HAP-1 (cell line): ENCODE measurements around the gene BEND6.
"Not testable (repeated sequence)": the region's sequence is repeated elsewhere in the genome, so short reads cannot be mapped to it uniquely, and the experiment has no call there.

Experiments
- DNase-seq, 2 experiments: peaks; one replicate each; pipeline ENCODE4 v3.0.0-alpha.2; 2016 to 2020; ENCODE audit warnings: low spot score in 2 of 2
- H3K27me3 ChIP-seq: fragments of 250-450 bp; sonication (Bioruptor Pico); 2 replicates; pipeline ENCODE4 v1.5.1; 2020; ENCODE audit warnings: low read depth, mild to moderate bottlenecking, moderate library complexity
- H3K36me3 ChIP-seq: fragments of 250-450 bp; sonication (Bioruptor Pico); replicated peaks from 2 replicates; pipeline ENCODE4 v1.5.1; 2020; ENCODE audit warnings: mild to moderate bottlenecking
- H3K4me1 ChIP-seq: fragments of 250-450 bp; sonication (Bioruptor Pico); 2 replicates; pipeline ENCODE4 v1.5.1; 2020; ENCODE audit warnings: mild to moderate bottlenecking
- H3K4me3 ChIP-seq: fragments of 250-450 bp; sonication (Bioruptor Pico); 2 replicates; pipeline ENCODE4 v1.5.1; 2020; ENCODE audit warnings: mild to moderate bottlenecking, moderate library complexity
- H3K9me3 ChIP-seq: fragments of 250-450 bp; sonication (Bioruptor Pico); 2 replicates; pipeline ENCODE4 v1.5.1; 2020; ENCODE audit warnings: mild to moderate bottlenecking, moderate library complexity
- in situ Hi-C: fragments of 300-500 bp; cut with MboI; formaldehyde crosslinking; loops from 3 replicates; pipeline ENCODE4 v1.14.3; 2020; ENCODE audit warnings: low sequenced_read_pairs, inconsistent platforms, mixed read lengths

Gene BEND6

GRCh38 chr6:57013521-57013926, 58.6 kb downstream of the BEND6 start:
- Histone ChIP-seq H3K9me3 (no peaks in the 10 kb centered on the region), H3K36me3 (no peaks in the 10 kb centered on the region), H3K4me3 (no peak overlapping the region), H3K27me3 (no peaks in the 10 kb centered on the region), H3K4me1 (no peaks in the 10 kb centered on the region)
- in situ Hi-C loops = no loop called here
- no peak for DNase-seq

- no peaks in the 10 kb centered on the region for H3K36me3 ChIP-seq
- H3K27me3 ChIP-seq = no peaks in the 10 kb centered on the region
- no peak overlapping the region for H3K4me3 ChIP-seq
- H3K4me1 ChIP-seq = no peaks in the 10 kb centered on the region
- H3K9me3 ChIP-seq = no peaks in the 10 kb centered on the region
- in situ Hi-C loops = no loop called here
- no peak for DNase-seq
Observed at GRCh38 chr6:57017069-57017468, 62.2 kb downstream of the BEND6 start.

- in situ Hi-C loops = no loop called here
- Histone ChIP-seq H3K27me3 (no peaks in the 10 kb centered on the region), H3K9me3 (no peaks in the 10 kb centered on the region), H3K36me3 (no peaks in the 10 kb centered on the region), H3K4me3 (no peak overlapping the region), H3K4me1 (no peaks in the 10 kb centered on the region)
- no peak for DNase-seq
Observed at GRCh38 chr6:57017841-57018240, 62.9 kb downstream of the BEND6 start.

GRCh38 chr6:57019434-57019833, 64.5 kb downstream of the BEND6 start:
- H3K36me3 ChIP-seq = no peaks in the 10 kb centered on the region
- in situ Hi-C loops = no loop called here
- no peak overlapping the region for H3K4me3 ChIP-seq
- H3K27me3 ChIP-seq = no peaks in the 10 kb centered on the region
- no peak for DNase-seq
- H3K4me1 ChIP-seq = no peaks in the 10 kb centered on the region
- H3K9me3 ChIP-seq = no peaks in the 10 kb centered on the region

GRCh38 chr6:57021086-57021720, 66.3 kb downstream of the BEND6 start:
- Histone ChIP-seq H3K4me3 (no peak overlapping the region), H3K27me3 (no peaks in the 10 kb centered on the region), H3K36me3 (no peaks in the 10 kb centered on the region), H3K4me1 (no peaks in the 10 kb centered on the region), H3K9me3 (peaks cover 8% of the 10 kb centered on the region; the same call in 1 of the 2 replicates)
- in situ Hi-C loops = no loop called here
- DNase-seq = peak in 1 of 2 experiments; percentile 82

DNA sequence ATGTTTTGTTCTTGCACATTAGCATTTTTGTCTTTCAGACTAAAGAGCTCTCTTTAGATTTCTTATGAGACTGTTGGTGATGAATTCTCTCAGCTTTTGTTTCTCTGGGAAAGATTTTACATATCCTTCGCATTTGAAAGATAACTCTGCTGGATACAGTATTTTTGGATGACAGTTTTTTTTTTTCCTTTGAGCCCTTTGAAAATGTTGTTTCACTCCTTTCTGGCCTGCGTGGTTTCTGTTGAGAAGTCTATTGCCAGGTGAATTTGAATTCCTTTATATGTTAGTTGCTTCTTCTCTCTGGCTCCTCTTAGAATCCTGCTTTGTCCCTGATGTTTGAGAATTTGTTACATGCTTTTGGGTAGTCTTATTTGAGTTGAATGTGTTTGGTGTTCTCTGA, 69.4 kb downstream of the BEND6 start:
- no peak for DNase-seq
- Histone ChIP-seq H3K9me3 (peaks cover 8% of the 10 kb centered on the region; the same call in 1 of the 2 replicates), H3K4me3 (no peak overlapping the region), H3K27me3 (no peaks in the 10 kb centered on the region), H3K36me3 (no peaks in the 10 kb centered on the region), H3K4me1 (no peaks in the 10 kb centered on the region)
- in situ Hi-C loops = no loop called here

DNA sequence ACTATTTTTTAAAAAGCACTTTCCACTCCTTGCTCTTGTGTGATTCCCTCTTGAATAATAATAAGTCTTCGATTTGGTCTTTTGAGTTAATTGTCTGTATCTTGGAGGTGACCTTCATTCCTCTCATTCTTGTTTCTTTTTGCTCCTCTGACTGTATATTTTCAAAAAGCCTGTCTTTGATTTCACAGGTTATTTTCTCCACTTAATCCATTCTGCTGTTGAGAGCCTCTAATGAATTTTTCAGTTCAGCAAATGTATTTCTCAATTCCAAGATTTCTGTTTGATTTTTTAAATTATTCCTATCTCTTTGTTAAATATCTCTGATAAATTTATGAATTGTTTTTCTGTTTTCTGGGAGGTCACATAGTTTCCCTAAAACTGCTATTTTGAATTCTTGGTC, 69.9 kb downstream of the BEND6 start:
- H3K27me3 ChIP-seq = no peaks in the 10 kb centered on the region
- no peak overlapping the region for H3K4me3 ChIP-seq
- H3K36me3 ChIP-seq = no peaks in the 10 kb centered on the region
- in situ Hi-C loops = no loop called here
- DNase-seq = no peak
- no peaks in the 10 kb centered on the region for H3K4me1 ChIP-seq
- H3K9me3 ChIP-seq = peaks cover 8% of the 10 kb centered on the region; the same call in 1 of the 2 replicates

GRCh38 chr6:57026001-57026400, 71.1 kb downstream of the BEND6 start:
- DNase-seq = no peak
- in situ Hi-C loops = no loop called here
- no peaks in the 10 kb centered on the region for H3K36me3 ChIP-seq
- H3K27me3 ChIP-seq = no peaks in the 10 kb centered on the region
- H3K4me1 ChIP-seq = no peaks in the 10 kb centered on the region
- H3K9me3 ChIP-seq = peaks cover 8% of the 10 kb centered on the region; the same call in 1 of the 2 replicates
- H3K4me3 ChIP-seq = no peak overlapping the region

DNA sequence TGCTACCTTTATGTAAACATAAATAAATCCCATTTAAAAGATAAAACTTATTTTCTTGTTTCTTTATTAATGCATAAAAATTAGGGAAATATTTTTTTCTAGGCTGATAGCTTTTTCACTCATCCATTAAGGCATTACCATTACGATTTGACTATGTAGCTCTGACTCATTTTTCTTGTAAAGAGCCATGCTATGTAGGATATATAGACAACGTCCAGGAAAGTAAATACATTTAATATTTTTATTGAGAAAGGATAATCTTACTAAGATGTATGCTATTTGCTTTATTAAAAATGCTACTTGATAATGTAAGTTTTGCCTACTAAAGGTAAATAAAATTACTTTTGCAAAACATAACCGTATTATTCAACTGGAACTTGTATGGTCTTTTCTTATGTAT, 72.4 kb downstream of the BEND6 start:
- H3K4me1 ChIP-seq = no peaks in the 10 kb centered on the region
- no peaks in the 10 kb centered on the region for H3K36me3 ChIP-seq
- H3K9me3 ChIP-seq = peaks cover 8% of the 10 kb centered on the region; the same call in 1 of the 2 replicates
- H3K4me3 ChIP-seq = no peak overlapping the region
- in situ Hi-C loops = no loop called here
- DNase-seq = no peak
- peaks cover 4% of the 10 kb centered on the region; the same call in 1 of the 2 replicates for H3K27me3 ChIP-seq

DNA sequence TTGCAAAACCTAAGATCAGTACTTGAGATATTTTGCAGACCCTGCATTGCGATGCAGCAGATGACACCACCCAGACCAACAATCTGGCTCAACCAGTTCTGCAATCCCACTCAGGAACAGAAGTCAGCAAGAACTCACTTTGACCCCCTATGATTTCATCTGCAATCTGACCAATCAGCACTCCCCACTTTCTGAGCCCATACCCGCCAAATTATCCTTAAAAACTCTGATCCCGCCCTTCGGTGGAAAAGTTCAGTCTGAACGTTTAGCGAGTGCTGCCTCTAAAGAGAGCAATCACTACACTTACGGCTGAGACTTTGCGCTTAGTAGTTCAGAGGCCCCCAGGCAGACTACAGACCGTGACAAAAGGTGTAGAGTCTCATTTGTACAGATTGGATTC, 74.3 kb downstream of the BEND6 start:
- Histone ChIP-seq H3K36me3 (no peaks in the 10 kb centered on the region), H3K27me3 (peaks cover 7% of the 10 kb centered on the region), H3K4me3 (no peak overlapping the region), H3K9me3 (peaks cover 8% of the 10 kb centered on the region; the same call in 1 of the 2 replicates), H3K4me1 (no peaks in the 10 kb centered on the region)
- in situ Hi-C loops = no loop called here
- DNase-seq = no peak

DNA sequence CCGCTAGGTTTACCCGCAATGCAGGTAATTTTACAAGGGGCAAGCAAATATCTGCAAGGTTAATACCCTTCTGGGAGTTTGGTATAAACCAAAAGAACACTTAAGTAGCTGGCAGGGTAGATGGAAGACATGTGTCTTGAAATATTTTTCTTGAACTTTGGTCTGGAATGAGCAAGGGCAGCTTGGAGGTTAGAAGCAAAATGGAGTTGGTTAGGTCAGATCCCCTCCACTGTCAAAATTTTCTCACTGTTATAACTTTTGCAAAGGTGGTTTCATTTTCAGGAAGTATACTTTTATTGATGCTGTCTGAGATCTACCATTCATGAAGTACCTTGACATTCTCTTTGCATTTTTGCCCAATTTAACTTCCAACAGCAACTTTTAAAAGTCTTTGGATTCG, 78.3 kb downstream of the BEND6 start:
- Histone ChIP-seq H3K36me3 (no peaks in the 10 kb centered on the region), H3K4me3 (no peak overlapping the region), H3K27me3 (peaks cover 24% of the 10 kb centered on the region), H3K9me3 (no peaks in the 10 kb centered on the region), H3K4me1 (no peaks in the 10 kb centered on the region)
- DNase-seq = no peak
- in situ Hi-C loops = no loop called here

GRCh38 chr6:57035549-57035948, 80.6 kb downstream of the BEND6 start:
- Histone ChIP-seq H3K4me3 (no peak overlapping the region), H3K27me3 (peaks cover 24% of the 10 kb centered on the region), H3K4me1 (peaks cover 8% of the 10 kb centered on the region), H3K9me3 (no peaks in the 10 kb centered on the region), H3K36me3 (no peaks in the 10 kb centered on the region)
- no peak for DNase-seq
- in situ Hi-C loops = no loop called here

DNA sequence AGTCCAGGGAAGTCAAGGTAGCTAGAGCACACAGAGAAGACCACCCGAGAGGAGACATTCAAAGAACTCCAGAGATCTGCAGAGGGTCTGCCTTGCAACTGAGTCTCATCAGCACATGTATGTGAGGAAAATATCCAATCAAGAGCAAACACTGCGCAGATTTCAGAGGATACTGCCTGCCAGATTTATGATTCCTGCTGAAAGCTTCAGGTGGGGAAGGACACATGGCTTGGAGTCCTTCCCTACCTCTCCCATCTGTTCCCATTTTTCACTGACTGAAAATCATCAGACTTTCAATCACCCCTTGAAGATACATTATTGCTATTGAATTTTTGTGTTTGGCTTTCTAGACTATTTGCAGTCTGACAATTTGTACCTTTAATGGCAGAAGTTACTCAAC, 84.0 kb downstream of the BEND6 start:
- no peaks in the 10 kb centered on the region for H3K9me3 ChIP-seq
- peaks cover 20% of the 10 kb centered on the region for H3K27me3 ChIP-seq
- in situ Hi-C loops = no loop called here
- H3K4me3 ChIP-seq = no peak overlapping the region
- no peak for DNase-seq
- H3K4me1 ChIP-seq = peaks cover 8% of the 10 kb centered on the region
- H3K36me3 ChIP-seq = no peaks in the 10 kb centered on the region

DNA sequence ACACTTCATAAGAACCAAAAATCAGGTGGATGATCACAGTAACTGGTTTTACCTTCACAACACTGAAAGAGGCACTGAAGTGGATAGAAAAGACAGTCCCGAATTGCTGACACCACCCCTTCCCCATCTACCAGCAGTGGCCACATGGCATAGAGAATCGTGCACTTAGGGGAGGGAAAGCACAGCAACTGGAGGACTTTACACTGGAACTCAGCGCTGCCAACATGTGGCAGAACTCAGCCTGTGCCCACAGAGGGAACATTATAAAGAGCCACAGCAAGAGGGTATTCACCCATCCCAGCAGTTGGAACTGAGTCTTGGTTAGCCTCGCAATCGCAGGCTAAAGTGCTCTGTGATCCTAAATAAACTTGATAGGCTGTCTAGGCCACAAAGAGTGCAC, 85.1 kb downstream of the BEND6 start:
- in situ Hi-C loops = no loop called here
- peak in 1 of 2 experiments; percentile 15 for DNase-seq
- Histone ChIP-seq H3K36me3 (no peaks in the 10 kb centered on the region), H3K27me3 (peaks cover 13% of the 10 kb centered on the region), H3K4me1 (peaks cover 8% of the 10 kb centered on the region), H3K4me3 (no peak overlapping the region), H3K9me3 (no peaks in the 10 kb centered on the region)

DNA sequence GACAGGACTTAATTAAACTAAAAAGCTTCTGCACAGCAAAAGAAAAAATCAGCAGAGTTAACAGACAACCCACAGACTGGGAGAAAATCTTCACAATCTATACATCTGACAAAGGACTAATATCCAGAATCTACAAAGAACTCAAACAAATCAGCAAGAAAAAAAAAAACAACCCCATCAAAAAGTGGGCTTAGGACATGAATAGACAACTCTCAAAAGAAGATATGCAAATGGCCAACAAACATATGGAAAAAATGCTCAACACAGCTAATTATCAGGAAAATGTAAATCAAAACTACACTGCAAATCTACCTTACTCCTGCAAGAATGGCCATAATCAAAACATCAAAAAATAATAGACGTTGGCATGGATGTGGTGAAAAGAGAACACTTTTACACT, 89.2 kb downstream of the BEND6 start:
- DNase-seq, in situ Hi-C loops, H3K36me3 ChIP-seq: not testable (repeated sequence)

More for the DNA sequence above, 89.2 kb downstream of the BEND6 start:
- H3K4me3 ChIP-seq, H3K9me3 ChIP-seq, H3K27me3 ChIP-seq: not testable (repeated sequence)
- peaks cover 18% of the 10 kb centered on the region for H3K4me1 ChIP-seq
